WTC11 (cell line): ENCODE results near the gene P2RX3. TPM values are rescaled to one million over a fixed set of nuclear protein-coding genes. Genes with fewer than 3 reads are reported as not detected.

Source experiments
- ATAC-seq: fragments of 200-7000 bp; cut with Tn5 transposase; 2 replicates; pipeline ENCODE4 v1.10.0; 2021; ENCODE audit warnings: mild to moderate bottlenecking, moderate library complexity
- CTCF ChIA-PET: fragments of 300-600 bp; sonication (Branson Sonifier 250); formaldehyde crosslinking; loops from one replicate; lab custom pipeline; 2021; ENCODE audit warnings: antibody characterized with exemption; lab: Charles Lee
- POLR2A ChIA-PET: fragments of 350-600 bp; sonication (Branson Sonifier 250); formaldehyde crosslinking; loops from one replicate; lab custom pipeline; 2021; ENCODE audit warnings: antibody characterized with exemption; lab: Charles Lee
- DNase-seq: peaks from one replicate; pipeline ENCODE4 v3.0.0; 2021; ENCODE audit warnings: low spot score
- H3K27ac Mint-ChIP-seq: 2 replicates; pipeline ENCODE4 v1.8.0; 2021; ENCODE audit warnings: mixed read lengths
- H3K27me3 Mint-ChIP-seq: 2 replicates; pipeline ENCODE4 v1.8.0; 2021; ENCODE audit warnings: low read depth, mild to moderate bottlenecking, moderate library complexity, mixed read lengths
- H3K36me3 Mint-ChIP-seq: 2 replicates; pipeline ENCODE4 v1.8.0; 2021; ENCODE audit warnings: mixed read lengths
- H3K4me1 Mint-ChIP-seq: 2 replicates; pipeline ENCODE4 v1.8.0; 2022; ENCODE audit warnings: mixed read lengths
- H3K4me3 Mint-ChIP-seq: 2 replicates; pipeline ENCODE4 v1.8.0; 2021; ENCODE audit warnings: mild to moderate bottlenecking, moderate library complexity, mixed read lengths
- H3K9me3 Mint-ChIP-seq: 2 replicates; pipeline ENCODE4 v1.8.0; 2021; ENCODE audit warnings: mixed read lengths
- E2F1 ChIP-seq: sonication (generic); formaldehyde crosslinking; IDR thresholded peaks from 2 replicates; pipeline ENCODE4 v1.8.0; 2022; ENCODE audit warnings: mild to moderate bottlenecking, missing genetic modification reagents
- FOXP1 ChIP-seq: sonication (generic); formaldehyde crosslinking; IDR thresholded peaks from 2 replicates; pipeline ENCODE4 v1.8.0; 2022; ENCODE audit warnings: missing genetic modification reagents, mild to moderate bottlenecking, moderate library complexity, borderline replicate concordance
- JAZF1 ChIP-seq: fragments of 250-450 bp; sonication (Bioruptor Pico); IDR thresholded peaks from 2 replicates; pipeline ENCODE4 v1.9.0; 2021; ENCODE audit warnings: moderate library complexity, mild to moderate bottlenecking, inconsistent platforms
- JUN ChIP-seq: sonication (generic); formaldehyde crosslinking; IDR thresholded peaks from 2 replicates; pipeline ENCODE4 v1.8.0; 2023; ENCODE audit warnings: mild to moderate bottlenecking, missing genetic modification reagents
- MXD4 ChIP-seq: fragments of 250-450 bp; sonication (Bioruptor Pico); IDR thresholded peaks from 2 replicates; pipeline ENCODE4 v1.8.0; 2021; ENCODE audit warnings: mild to moderate bottlenecking, moderate library complexity, borderline replicate concordance
- NFE2L1 ChIP-seq: sonication (generic); formaldehyde crosslinking; IDR thresholded peaks from 2 replicates; pipeline ENCODE4 v1.8.1; 2023; ENCODE audit warnings: missing genetic modification reagents
- PRDM15 ChIP-seq: sonication (generic); formaldehyde crosslinking; IDR thresholded peaks from 2 replicates; pipeline ENCODE4 v1.8.0; 2022; ENCODE audit warnings: missing genetic modification reagents
- SOX15 ChIP-seq: fragments of 250-450 bp; sonication (Bioruptor Pico); IDR thresholded peaks from 2 replicates; pipeline ENCODE4 v1.9.0; 2021; ENCODE audit warnings: mild to moderate bottlenecking
- STAT6 ChIP-seq: sonication (generic); formaldehyde crosslinking; conservative IDR thresholded peaks from 2 replicates; pipeline ENCODE4 v1.8.1; 2023; ENCODE audit warnings: mild to moderate bottlenecking, low read depth, missing genetic modification reagents, moderate library complexity
- ZNF263 ChIP-seq: sonication (generic); formaldehyde crosslinking; IDR thresholded peaks from 2 replicates; pipeline ENCODE4 v1.8.1; 2022; ENCODE audit warnings: low read depth, mild to moderate bottlenecking, moderate library complexity, missing genetic modification reagents
- ZNF317 ChIP-seq: sonication (generic); formaldehyde crosslinking; IDR thresholded peaks from 2 replicates; pipeline ENCODE4 v1.8.1; 2023; ENCODE audit warnings: low read depth, mild to moderate bottlenecking, moderate library complexity, missing genetic modification reagents, borderline replicate concordance
- total RNA-seq: library from RNA; stranded (reverse); gene quantifications from 3 replicates; pipeline ENCODE4 v1.2.3, GENCODE V29; 2021
- TF ChIP-seq, protein P1 (sequence below): sonication (generic); formaldehyde crosslinking; IDR thresholded peaks from 2 replicates; pipeline ENCODE4 v1.8.0; 2022; ENCODE audit warnings: mild to moderate bottlenecking, missing genetic modification reagents
- TF ChIP-seq, protein P2 (sequence below): fragments of 250-450 bp; sonication (Bioruptor Pico); IDR thresholded peaks from 2 replicates; pipeline ENCODE4 v1.9.0; 2021; ENCODE audit warnings: mild to moderate bottlenecking
- TF ChIP-seq, protein P3 (sequence below): sonication (generic); formaldehyde crosslinking; IDR thresholded peaks from 2 replicates; pipeline ENCODE4 v1.8.0; 2023; ENCODE audit warnings: mild to moderate bottlenecking, missing genetic modification reagents
- TF ChIP-seq, protein P4 (sequence below): sonication (generic); formaldehyde crosslinking; IDR thresholded peaks from 2 replicates; pipeline ENCODE4 v1.8.0; 2022; ENCODE audit warnings: mild to moderate bottlenecking, missing genetic modification reagents
- TF ChIP-seq, protein P5 (sequence below): sonication (generic); formaldehyde crosslinking; IDR thresholded peaks from 2 replicates; pipeline ENCODE4 v1.8.1; 2022; ENCODE audit warnings: mild to moderate bottlenecking, missing genetic modification reagents, moderate library complexity, borderline replicate concordance
- TF ChIP-seq, protein P6 (sequence below): fragments of 250-450 bp; sonication (Bioruptor Pico); conservative IDR thresholded peaks from 2 replicates; pipeline ENCODE4 v1.9.0; 2021; ENCODE audit warnings: mild to moderate bottlenecking

P2RX3 gene
- total RNA-seq, 1 experiment from 2014 or later = 0.26 TPM

- ATAC-seq (no peak), DNase-seq (no peak)
- ChIA-PET CTCF (no interaction called here), POLR2A (interaction anchor here (0.6 to 0.7 kb wide), 4 partner anchors 16 to 137 kb away, joined by 3 to 4 read pairs (median 4); no protein-coding TSS in a partner anchor)
- H3K27ac Mint-ChIP-seq = peak overlapping the region; percentile 85
- H3K27me3 Mint-ChIP-seq = no peaks in the 10 kb centered on the region
- peaks cover 35% of the 10 kb centered on the region for H3K36me3 Mint-ChIP-seq
- H3K4me3 Mint-ChIP-seq = no peak overlapping the region
- peaks cover 23% of the 10 kb centered on the region for H3K4me1 Mint-ChIP-seq
- no peaks in the 10 kb centered on the region for H3K9me3 Mint-ChIP-seq
- TF ChIP-seq E2F1 (CRISPR knock-in tag) (no peak), JAZF1 (CRISPR knock-in tag) (no peak), PRDM15 (CRISPR knock-in tag) (no peak), NFE2L1 (no peak), JUN (CRISPR knock-in tag) (no peak), ZNF317 (CRISPR knock-in tag) (no peak), SOX15 (CRISPR knock-in tag) (no peak), FOXP1 (no peak), MXD4 (CRISPR knock-in tag) (no peak), STAT6 (CRISPR knock-in tag) (no peak), ZNF263 (no peak)
- TF ChIP-seq, protein P1, sequence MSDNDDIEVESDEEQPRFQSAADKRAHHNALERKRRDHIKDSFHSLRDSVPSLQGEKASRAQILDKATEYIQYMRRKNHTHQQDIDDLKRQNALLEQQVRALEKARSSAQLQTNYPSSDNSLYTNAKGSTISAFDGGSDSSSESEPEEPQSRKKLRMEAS = no peak
- TF ChIP-seq, protein P2, sequence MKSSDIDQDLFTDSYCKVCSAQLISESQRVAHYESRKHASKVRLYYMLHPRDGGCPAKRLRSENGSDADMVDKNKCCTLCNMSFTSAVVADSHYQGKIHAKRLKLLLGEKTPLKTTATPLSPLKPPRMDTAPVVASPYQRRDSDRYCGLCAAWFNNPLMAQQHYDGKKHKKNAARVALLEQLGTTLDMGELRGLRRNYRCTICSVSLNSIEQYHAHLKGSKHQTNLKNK (CRISPR knock-in tag) = no peak
- TF ChIP-seq, protein P3, sequence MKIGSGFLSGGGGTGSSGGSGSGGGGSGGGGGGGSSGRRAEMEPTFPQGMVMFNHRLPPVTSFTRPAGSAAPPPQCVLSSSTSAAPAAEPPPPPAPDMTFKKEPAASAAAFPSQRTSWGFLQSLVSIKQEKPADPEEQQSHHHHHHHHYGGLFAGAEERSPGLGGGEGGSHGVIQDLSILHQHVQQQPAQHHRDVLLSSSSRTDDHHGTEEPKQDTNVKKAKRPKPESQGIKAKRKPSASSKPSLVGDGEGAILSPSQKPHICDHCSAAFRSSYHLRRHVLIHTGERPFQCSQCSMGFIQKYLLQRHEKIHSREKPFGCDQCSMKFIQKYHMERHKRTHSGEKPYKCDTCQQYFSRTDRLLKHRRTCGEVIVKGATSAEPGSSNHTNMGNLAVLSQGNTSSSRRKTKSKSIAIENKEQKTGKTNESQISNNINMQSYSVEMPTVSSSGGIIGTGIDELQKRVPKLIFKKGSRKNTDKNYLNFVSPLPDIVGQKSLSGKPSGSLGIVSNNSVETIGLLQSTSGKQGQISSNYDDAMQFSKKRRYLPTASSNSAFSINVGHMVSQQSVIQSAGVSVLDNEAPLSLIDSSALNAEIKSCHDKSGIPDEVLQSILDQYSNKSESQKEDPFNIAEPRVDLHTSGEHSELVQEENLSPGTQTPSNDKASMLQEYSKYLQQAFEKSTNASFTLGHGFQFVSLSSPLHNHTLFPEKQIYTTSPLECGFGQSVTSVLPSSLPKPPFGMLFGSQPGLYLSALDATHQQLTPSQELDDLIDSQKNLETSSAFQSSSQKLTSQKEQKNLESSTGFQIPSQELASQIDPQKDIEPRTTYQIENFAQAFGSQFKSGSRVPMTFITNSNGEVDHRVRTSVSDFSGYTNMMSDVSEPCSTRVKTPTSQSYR (CRISPR knock-in tag) = no peak
- TF ChIP-seq, protein P4, sequence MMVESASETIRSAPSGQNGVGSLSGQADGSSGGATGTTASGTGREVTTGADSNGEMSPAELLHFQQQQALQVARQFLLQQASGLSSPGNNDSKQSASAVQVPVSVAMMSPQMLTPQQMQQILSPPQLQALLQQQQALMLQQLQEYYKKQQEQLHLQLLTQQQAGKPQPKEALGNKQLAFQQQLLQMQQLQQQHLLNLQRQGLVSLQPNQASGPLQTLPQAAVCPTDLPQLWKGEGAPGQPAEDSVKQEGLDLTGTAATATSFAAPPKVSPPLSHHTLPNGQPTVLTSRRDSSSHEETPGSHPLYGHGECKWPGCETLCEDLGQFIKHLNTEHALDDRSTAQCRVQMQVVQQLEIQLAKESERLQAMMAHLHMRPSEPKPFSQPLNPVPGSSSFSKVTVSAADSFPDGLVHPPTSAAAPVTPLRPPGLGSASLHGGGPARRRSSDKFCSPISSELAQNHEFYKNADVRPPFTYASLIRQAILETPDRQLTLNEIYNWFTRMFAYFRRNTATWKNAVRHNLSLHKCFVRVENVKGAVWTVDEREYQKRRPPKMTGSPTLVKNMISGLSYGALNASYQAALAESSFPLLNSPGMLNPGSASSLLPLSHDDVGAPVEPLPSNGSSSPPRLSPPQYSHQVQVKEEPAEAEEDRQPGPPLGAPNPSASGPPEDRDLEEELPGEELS = no peak
- TF ChIP-seq, protein P5, sequence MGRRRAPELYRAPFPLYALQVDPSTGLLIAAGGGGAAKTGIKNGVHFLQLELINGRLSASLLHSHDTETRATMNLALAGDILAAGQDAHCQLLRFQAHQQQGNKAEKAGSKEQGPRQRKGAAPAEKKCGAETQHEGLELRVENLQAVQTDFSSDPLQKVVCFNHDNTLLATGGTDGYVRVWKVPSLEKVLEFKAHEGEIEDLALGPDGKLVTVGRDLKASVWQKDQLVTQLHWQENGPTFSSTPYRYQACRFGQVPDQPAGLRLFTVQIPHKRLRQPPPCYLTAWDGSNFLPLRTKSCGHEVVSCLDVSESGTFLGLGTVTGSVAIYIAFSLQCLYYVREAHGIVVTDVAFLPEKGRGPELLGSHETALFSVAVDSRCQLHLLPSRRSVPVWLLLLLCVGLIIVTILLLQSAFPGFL (CRISPR knock-in tag) = no peak
- TF ChIP-seq, protein P6, sequence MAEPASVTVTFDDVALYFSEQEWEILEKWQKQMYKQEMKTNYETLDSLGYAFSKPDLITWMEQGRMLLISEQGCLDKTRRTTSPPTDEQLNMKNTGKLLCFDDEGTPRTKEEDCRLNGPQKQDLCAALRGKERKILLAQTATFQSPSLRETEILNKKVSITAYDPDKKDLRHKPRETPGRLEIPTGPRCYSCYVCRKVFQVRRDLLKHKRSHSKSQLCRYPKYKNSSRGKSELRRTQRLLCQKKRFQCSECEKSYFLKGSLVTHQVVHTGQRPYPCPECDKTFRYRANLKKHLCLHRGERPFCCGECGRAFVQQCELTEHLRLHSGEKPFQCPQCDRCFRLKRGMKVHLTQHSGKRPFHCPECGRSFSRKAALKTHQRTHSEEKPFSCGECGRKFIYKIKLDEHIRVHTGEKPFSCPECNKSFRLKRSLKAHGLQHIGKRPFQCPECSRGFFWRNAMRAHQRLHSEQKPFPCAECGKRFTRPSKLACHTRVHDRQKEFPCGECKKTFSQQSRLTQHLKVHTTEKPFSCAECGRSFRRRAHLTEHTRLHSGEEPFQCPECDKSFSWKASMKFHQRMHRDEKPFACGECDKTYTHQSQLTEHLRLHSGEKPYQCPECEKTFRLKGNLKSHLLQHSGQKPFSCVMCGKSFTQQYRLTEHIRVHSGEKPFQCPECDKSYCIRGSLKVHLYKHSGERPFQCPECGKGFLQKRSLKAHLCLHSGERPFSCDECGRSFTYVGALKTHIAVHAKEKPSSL (CRISPR knock-in tag) = no peak
Measured at GRCh38 chr11:57309106-57310059, 28.8 kb upstream of the P2RX3 start.
